ENCODE measurements around the gene STPG1.
"Not testable (repeated sequence)": the region's sequence is repeated elsewhere in the genome, so short reads cannot be mapped to it uniquely, and the experiment has no call there.

STPG1 gene, protein sequence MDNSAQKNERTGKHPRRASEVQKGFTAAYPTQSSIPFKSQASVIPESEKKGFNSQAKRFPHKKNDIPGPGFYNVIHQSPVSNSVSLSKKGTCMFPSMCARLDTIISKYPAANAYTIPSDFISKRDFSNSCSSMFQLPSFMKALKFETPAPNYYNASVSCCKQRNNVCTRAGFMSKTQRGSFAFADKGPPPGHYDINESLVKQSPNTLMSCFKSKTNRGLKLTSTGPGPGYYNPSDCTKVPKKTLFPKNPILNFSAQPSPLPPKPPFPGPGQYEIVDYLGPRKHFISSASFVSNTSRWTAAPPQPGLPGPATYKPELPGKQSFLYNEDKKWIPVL

GRCh38 chr1:24413350-24414163 lies at the start of gene STPG1:
Gene STPG1, minus strand, starts transcription at chr1:24413782. Its CDS starts 12,394 bp downstream, at chr1:24401388.
- H3K27ac ChIP-seq: peak within 1 kb of the TSS; percentile 96
- TF ChIP-seq ZFX (IDR thresholded peaks at IDR 0.05; ENCODE audit: borderline replicate concordance): no peak
- TF ChIP-seq, protein P1, sequence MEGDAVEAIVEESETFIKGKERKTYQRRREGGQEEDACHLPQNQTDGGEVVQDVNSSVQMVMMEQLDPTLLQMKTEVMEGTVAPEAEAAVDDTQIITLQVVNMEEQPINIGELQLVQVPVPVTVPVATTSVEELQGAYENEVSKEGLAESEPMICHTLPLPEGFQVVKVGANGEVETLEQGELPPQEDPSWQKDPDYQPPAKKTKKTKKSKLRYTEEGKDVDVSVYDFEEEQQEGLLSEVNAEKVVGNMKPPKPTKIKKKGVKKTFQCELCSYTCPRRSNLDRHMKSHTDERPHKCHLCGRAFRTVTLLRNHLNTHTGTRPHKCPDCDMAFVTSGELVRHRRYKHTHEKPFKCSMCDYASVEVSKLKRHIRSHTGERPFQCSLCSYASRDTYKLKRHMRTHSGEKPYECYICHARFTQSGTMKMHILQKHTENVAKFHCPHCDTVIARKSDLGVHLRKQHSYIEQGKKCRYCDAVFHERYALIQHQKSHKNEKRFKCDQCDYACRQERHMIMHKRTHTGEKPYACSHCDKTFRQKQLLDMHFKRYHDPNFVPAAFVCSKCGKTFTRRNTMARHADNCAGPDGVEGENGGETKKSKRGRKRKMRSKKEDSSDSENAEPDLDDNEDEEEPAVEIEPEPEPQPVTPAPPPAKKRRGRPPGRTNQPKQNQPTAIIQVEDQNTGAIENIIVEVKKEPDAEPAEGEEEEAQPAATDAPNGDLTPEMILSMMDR (IDR thresholded peaks at IDR 0.05): no peak

- H3K27ac ChIP-seq: not testable (repeated sequence)
These were observed 48.5 kb upstream of the STPG1 start for GRCh38 chr1:24462128-24462527.

DNA sequence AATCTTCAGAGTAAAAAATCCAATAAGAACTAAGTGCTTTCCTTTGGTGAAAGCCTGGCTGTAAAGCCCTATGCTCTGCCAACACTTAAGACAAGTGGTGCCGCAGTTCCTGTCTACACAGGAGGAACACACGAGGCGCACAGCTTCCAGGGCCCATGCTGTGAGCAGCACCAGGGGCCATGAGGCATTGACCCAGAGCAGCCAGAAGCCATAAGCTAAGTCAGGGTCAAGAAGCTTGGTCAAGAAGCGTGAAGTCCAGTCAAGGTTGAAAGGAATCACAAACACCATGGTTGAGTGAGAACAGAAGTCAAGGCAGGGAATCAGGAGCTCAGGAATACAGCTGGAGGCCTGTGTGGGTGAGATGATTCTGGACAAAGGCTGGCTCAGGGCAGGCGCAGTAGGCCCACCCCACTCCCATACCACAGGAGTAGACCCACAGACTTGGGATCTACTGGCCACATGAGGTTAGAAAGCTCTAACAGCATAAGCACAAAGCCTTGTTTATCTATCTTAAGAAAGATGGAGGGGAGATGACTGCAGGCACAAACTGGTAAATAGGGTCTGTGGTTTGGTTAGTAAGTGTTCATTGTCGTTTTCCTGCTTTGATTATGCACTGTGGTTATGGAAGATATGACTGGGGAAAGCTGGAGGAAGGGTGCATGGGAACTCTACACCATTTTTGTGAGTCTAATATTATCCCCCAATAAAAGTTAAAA lies 46.1 kb upstream of the STPG1 start:
- TF ChIP-seq ZFX (IDR thresholded peaks at IDR 0.05; ENCODE audit: borderline replicate concordance): no peak
- TF ChIP-seq, protein P1 (IDR thresholded peaks at IDR 0.05): no peak
- H3K27ac ChIP-seq: no peak overlapping the region

GRCh38 chr1:24457866-24458265 lies 44.3 kb upstream of the STPG1 start:
- TF ChIP-seq ZFX (IDR thresholded peaks at IDR 0.05; ENCODE audit: borderline replicate concordance): no peak
- TF ChIP-seq, protein P1 (IDR thresholded peaks at IDR 0.05): no peak
- H3K27ac ChIP-seq: no peak overlapping the region

GRCh38 chr1:24455272-24455671 lies 41.7 kb upstream of the STPG1 start:
- no peak overlapping the region for H3K27ac ChIP-seq
- TF ChIP-seq, protein P1 (IDR thresholded peaks at IDR 0.05): no peak
- no peak for TF ChIP-seq ZFX (IDR thresholded peaks at IDR 0.05; ENCODE audit: borderline replicate concordance)

- no peak overlapping the region for H3K27ac ChIP-seq
- TF ChIP-seq ZFX (IDR thresholded peaks at IDR 0.05; ENCODE audit: borderline replicate concordance): no peak
- TF ChIP-seq, protein P1 (IDR thresholded peaks at IDR 0.05): no peak
These were observed 41.1 kb upstream of the STPG1 start for GRCh38 chr1:24454673-24455072.

- TF ChIP-seq, protein P1 (IDR thresholded peaks at IDR 0.05): no peak
- no peak for TF ChIP-seq ZFX (IDR thresholded peaks at IDR 0.05; ENCODE audit: borderline replicate concordance)
- no peak overlapping the region for H3K27ac ChIP-seq
These were observed 39.4 kb upstream of the STPG1 start for GRCh38 chr1:24452922-24453485.
